Prostate gland (tissue), 2 donors: ENCODE measurements around the gene COL23A1. TPM values are rescaled to one million over a fixed set of nuclear protein-coding genes. Genes with fewer than 3 reads are reported as not detected.
A peak's percentile ranks its signal among the peaks of the same experiment; 100 is the strongest.

Experiments
- DNase-seq: peaks from one replicate; pipeline ENCODE4 v3.0.0-alpha.2; 2019; ENCODE audit warnings: low spot score
- H3K27ac ChIP-seq, 2 donors: fragments of 200-600 bp; sonication (generic); 2 replicates each; pipeline ENCODE4 v1.5.1; 2017 to 2019
- H3K27me3 ChIP-seq: fragments of 200-600 bp; sonication (generic); replicated peaks from 2 replicates; pipeline ENCODE4 v1.5.1; 2019; ENCODE audit not compliant: insufficient read depth
- H3K36me3 ChIP-seq, 2 donors: fragments of 200-600 bp; sonication (generic); 1 replicate in 1 of 2; 2 replicates in 1 of 2; pipeline versions ENCODE4 v1.5.1 to v1.8.1; 2017 to 2019
- H3K4me1 ChIP-seq: fragments of 200-600 bp; sonication (generic); replicated peaks from 2 replicates; pipeline ENCODE4 v1.5.1; 2019
- H3K4me3 ChIP-seq, 2 donors: fragments of 200-600 bp; sonication (generic); 2 replicates each; pipeline ENCODE4 v1.5.1; 2017 to 2019
- H3K9me3 ChIP-seq: fragments of 200-600 bp; sonication (generic); 2 replicates; pipeline ENCODE4 v1.5.1; 2017
- CTCF ChIP-seq, 4 experiments: fragments of 200-600 bp in 2 of 4; fragments of 450-650 bp in 2 of 4; sonication (generic) in 2 of 4; IDR thresholded peaks; 1 replicate in 3 of 4; 2 replicates in 1 of 4; pipeline ENCODE4 v1.5.1; 2016 to 2019; ENCODE audit warnings: antibody characterized with exemption in 4 of 4, mild to moderate bottlenecking in 2 of 4, moderate library complexity in 2 of 4
- POLR2A ChIP-seq: fragments of 450-650 bp; IDR thresholded peaks from one replicate; pipeline ENCODE4 v1.6.1; 2016; ENCODE audit warnings: antibody characterized with exemption, mild to moderate bottlenecking
- POLR2AphosphoS5 ChIP-seq: sonication (generic); formaldehyde crosslinking; IDR thresholded peaks from one replicate; pipeline ENCODE4 v1.6.1; 2017; ENCODE audit warnings: antibody characterized with exemption
- WGBS: methylation state at CpG from one replicate; pipeline ENCODE4 v1.1.5; 2018; 5-methylcytosine and 5-hydroxymethylcytosine counted together
- intact Hi-C: fragments of 100-400 bp; cut with DNase I; formaldehyde crosslinking; loops from one replicate; pipeline ENCODE4 v1.14.2; 2022
- total RNA-seq, 2 donors: library from RNA; depleted of rRNA; stranded (reverse); fragments of >200 nt; gene quantifications; one replicate each; pipeline ENCODE4 v1.1.0, GENCODE V29; 2016

The COL23A1 gene
- total RNA-seq, 2 donors from 2014 or later, result 2.7 to 6.1 TPM

- H3K36me3 ChIP-seq, result no peaks in the 10 kb centered on the region
- DNase-seq, result peak; percentile 83
- peaks cover 2% of the 10 kb centered on the region for H3K27me3 ChIP-seq
- H3K4me1 ChIP-seq, result no peaks in the 10 kb centered on the region
- TF ChIP-seq POLR2AphosphoS5 (peak; percentile 57), POLR2A (peak; percentile 15), CTCF (IDR thresholded peaks at IDR 0.05) (peak; percentile 66 to 96 (median 91))
- 17% methylated on average over 31 of the region's 33 CpGs for WGBS
- H3K4me3 ChIP-seq, result no peak overlapping the region
- H3K9me3 ChIP-seq, result no peaks in the 10 kb centered on the region
- intact Hi-C loops, result loop anchor here (2.0 kb wide), 2 partner anchors 271 to 313 kb away; no protein-coding TSS in a partner anchor
- H3K27ac ChIP-seq, result no peak overlapping the region
Observed at GRCh38 chr5:178279723-178280438, 310.3 kb downstream of the COL23A1 start.

DNA sequence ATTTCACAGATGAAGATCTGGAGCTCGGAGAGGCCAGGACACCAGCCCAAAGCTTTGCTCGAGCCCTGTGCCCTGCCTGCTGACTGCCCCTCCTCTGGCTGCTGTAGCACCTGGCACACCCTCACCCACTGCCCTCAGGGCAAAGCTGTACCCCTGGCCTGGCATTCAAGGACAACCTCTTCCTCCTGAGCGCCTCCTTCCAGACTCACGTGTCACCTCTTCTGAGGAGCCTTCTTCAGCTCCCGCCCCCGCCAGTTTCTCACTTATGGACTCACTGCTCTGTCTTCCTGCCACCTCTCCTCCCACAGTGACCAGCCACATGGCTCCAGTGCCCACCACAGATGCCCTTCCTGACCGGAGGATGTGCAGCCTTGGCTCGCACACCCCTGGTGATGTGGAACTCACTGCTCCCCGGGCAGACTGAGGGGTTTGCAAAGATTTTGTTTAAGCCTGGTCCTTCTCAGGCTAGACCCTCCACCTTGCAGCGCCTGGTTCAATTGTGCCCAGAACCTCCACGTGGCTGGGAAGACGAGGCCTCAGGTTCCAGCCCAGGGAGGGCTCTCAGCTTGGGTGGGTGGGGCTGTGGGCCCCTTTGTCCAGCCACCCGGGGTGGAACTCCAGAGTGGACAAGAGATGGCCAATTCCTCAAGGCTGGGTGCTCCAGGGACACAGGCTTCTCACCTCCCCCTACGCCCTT is 311.0 kb downstream of the COL23A1 start:
- H3K27me3 ChIP-seq, result peaks cover 2% of the 10 kb centered on the region
- intact Hi-C loops, result loop anchor here (2.0 kb wide), 1 partner anchor 314 kb away; no protein-coding TSS in a partner anchor
- no peaks in the 10 kb centered on the region for H3K4me1 ChIP-seq
- no peaks in the 10 kb centered on the region for H3K9me3 ChIP-seq
- H3K27ac ChIP-seq, result no peak overlapping the region
- no peak for DNase-seq
- 82% methylated on average over 14 of the region's 14 CpGs for WGBS
- H3K4me3 ChIP-seq, result no peak overlapping the region
- TF ChIP-seq CTCF (IDR thresholded peaks at IDR 0.05) (no peak), POLR2A (no peak), POLR2AphosphoS5 (no peak)
- H3K36me3 ChIP-seq, result no peaks in the 10 kb centered on the region

- H3K27me3 ChIP-seq, result peaks cover 2% of the 10 kb centered on the region
- WGBS, result 89% methylated on average over 18 of the region's 18 CpGs
- H3K36me3 ChIP-seq, result no peaks in the 10 kb centered on the region
- H3K4me3 ChIP-seq, result no peak overlapping the region
- no peaks in the 10 kb centered on the region for H3K9me3 ChIP-seq
- no peaks in the 10 kb centered on the region for H3K4me1 ChIP-seq
- intact Hi-C loops, result loop anchor here (2.0 kb wide), 1 partner anchor 314 kb away; no protein-coding TSS in a partner anchor
- H3K27ac ChIP-seq, result no peak overlapping the region
- no peak for TF ChIP-seq CTCF (IDR thresholded peaks at IDR 0.05)
- no peak for TF ChIP-seq POLR2A
- no peak for TF ChIP-seq POLR2AphosphoS5
- DNase-seq, result no peak
Observed at GRCh38 chr5:178278358-178279023, 311.7 kb downstream of the COL23A1 start.

- intact Hi-C loops, result loop anchor here (2.0 kb wide), 1 partner anchor 315 kb away; no protein-coding TSS in a partner anchor
- no peak for DNase-seq
- 72% methylated on average over 12 of the region's 12 CpGs for WGBS
Observed at GRCh38 chr5:178277866-178278265, 312.3 kb downstream of the COL23A1 start.

More at GRCh38 chr5:178277866-178278265, 312.3 kb downstream of the COL23A1 start:
- no peaks in the 10 kb centered on the region for H3K9me3 ChIP-seq
- no peaks in the 10 kb centered on the region for H3K36me3 ChIP-seq
- no peaks in the 10 kb centered on the region for H3K4me1 ChIP-seq
- no peak for TF ChIP-seq POLR2A
- no peak for TF ChIP-seq CTCF (IDR thresholded peaks at IDR 0.05)
- no peak for TF ChIP-seq POLR2AphosphoS5
- H3K4me3 ChIP-seq, result no peak overlapping the region
- no peak overlapping the region for H3K27ac ChIP-seq
- H3K27me3 ChIP-seq, result peaks cover 2% of the 10 kb centered on the region
